COLO668 (cell line): ENCODE measurements around the gene ITCH.
A peak's percentile ranks its signal among the peaks of the same experiment; 100 is the strongest.
"Not testable (repeated sequence)": the region's sequence is repeated elsewhere in the genome, so short reads cannot be mapped to it uniquely, and the experiment has no call there.

Experiments
- DNase-seq: peaks from one replicate; lab custom pipeline; 2025; ENCODE audit not compliant: unreplicated experiment; lab: John Stamatoyannopoulos, UW

Gene ITCH

DNA sequence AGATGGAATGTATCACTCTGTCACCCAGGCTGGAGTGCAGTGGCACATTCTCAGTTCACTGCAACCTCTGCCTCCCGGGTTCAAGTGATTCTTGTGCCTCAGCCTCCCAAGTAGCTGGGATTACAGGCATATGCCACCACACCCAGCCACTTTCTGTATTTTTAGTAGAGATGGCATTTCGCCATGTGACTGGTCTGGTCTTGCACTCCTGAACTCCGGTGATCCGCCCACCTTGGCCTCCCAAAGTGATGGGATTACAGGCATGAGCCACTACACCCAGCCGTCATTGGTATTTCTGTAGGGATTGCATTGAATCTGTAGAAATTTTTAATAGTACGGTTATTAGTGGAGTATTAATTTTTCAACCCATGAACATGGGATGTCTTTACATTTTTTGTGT is 134.5 kb downstream of the ITCH start:
- DNase-seq: not testable (repeated sequence)

DNA sequence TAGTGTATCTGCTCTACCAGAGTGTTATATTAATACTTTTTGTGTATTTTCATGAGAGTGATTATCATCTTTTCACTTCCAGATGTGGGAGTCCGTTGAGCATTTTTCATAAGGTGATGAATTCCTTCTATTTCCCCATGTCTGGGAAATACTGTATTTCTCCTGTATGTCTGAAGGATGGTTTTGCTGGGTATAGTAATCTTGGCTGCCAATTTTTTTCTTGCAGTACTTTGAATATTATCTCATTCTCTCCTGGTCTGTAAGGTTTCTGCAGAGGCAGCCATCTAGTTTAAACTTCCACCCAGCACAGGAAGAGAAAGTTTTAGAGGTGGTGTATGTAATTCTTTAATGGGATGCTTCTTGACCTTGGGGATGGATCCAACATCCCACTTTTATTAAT is 137.8 kb downstream of the ITCH start:
- DNase-seq: no peak

DNA sequence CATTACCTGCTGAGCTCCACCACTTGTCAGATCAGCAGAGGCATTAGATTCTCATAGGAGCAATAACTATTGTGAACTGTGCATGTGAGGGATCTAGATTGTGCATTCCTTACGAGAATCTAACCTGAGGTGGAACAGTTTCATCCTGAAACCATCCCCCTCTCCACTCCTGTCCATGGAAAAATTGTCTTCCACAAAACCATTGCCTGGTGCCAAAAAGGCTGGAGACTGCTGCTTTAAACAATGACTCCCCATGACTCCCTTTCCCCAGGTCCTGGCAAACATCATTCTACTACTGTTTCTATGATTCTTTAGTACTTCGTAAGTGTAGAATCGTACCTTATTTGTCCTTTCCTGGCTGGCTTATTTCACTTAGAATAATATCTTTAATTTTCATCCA is 143.4 kb downstream of the ITCH start:
- DNase-seq: no peak

DNA sequence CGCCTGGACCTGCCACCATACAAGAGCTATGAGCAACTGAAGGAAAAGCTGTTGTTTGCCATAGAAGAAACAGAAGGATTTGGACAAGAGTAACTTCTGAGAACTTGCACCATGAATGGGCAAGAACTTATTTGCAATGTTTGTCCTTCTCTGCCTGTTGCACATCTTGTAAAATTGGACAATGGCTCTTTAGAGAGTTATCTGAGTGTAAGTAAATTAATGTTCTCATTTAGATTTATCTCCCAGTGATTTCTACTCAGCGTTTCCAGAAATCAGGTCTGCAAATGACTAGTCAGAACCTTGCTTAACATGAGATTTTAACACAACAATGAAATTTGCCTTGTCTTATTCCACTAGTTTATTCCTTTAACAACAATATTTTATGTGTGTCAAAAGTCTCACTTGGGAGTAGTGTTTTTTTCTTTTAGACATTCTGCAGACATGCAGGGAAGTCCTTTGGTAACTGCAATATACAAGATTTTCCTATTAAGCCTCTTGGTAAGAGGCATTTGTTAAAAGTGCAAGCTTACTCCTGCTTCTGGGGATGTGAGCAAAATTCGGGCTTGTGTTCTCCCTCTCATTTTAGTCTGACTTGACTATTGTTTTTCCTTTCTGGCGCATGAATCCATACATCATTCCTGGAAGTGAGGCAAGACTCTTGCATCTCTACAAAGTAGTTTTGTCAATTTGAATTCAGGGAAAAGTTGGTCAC is 144.8 kb downstream of the ITCH start:
- DNase-seq: no peak

DNA sequence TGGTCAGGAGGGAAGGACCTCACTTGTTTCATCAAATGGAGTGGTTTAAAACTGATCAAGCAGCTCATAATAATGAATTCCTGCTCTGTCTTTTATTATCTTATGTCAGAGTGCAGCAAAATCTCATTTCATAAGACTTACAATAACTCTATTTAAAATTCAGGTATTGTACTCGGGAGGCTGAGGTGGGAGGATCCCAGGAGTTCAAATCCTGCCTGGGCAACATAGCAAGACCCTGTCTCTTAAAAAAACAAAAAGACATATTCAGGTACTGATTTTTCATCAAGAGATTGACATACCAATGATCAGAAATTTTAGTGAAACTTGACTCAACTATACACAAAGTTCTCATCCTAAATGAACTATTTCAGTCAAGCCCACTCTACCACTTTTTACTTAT is 147.5 kb downstream of the ITCH start:
- DNase-seq: no peak

DNA sequence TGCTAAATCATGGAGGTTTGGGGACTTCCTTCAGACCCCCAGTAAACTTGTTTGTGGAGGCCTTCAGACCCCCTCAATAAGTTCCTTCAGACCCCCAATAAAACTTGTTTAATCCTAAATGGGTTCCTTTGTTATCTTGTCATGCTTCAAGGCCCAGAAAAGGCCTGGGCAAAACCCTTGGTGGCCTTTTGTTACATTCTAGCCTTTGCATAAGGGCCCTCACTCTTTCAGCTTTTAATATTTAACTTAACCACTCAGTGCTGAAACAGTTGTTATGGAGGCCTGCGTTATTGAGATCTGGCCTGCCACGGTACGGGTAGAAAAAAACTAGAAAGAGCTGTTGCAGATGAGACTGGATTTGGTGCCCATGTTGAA is 148.8 kb downstream of the ITCH start:
- DNase-seq: no peak

DNA sequence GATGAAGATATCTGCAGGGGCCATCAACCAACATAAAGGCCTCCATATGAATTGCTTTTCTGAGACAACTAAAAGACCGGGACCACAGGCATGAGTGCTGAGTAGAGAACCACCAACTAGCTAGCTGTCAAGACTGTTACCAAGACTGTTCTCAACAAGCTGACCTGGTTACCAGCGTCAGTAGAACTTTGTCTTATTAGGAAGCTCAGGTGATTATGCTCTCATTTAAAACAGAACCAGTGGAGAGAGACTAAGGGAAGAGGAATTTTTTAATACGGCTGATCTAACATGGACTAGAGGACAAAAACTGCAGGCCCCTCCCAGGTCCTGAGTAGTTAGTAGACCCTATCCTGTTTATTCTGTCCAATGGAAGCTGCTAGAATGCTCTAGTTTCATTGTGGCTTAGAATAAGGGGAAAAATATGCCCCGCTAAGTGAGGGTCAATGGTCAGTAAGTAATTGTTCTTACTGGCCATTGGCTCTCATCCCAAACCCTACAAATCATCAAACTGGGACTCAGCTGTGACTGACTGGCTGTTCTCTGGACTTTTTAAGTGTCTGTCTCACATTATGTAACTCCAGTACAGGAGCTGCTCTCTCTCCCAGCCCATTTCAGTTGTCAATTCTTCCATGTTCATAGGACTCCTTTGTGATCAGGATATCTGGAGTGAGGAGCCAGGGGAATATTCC is 149.3 kb downstream of the ITCH start:
- DNase-seq: no peak

DNA sequence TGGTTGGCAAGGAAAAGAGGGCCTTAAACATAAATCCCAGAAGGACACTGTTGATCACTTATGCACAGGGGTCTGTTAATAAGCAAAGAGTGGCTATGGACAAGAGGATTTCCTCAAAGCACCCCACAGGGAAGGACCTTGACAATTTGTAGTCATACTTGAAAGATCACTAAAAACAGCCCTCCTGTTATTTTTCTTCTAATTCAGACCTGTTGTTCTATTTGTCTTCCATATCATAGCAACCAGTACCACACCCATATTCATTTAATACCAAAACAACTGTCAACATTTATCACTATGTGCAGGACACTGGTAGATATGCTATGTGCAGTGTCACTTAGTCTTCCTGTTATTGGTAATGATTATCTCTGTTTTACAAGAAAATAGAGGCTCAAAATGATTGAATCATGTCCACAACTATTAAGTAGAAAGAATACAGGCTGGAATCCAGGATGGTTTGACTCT is 149.9 kb downstream of the ITCH start:
- DNase-seq: no peak

DNA sequence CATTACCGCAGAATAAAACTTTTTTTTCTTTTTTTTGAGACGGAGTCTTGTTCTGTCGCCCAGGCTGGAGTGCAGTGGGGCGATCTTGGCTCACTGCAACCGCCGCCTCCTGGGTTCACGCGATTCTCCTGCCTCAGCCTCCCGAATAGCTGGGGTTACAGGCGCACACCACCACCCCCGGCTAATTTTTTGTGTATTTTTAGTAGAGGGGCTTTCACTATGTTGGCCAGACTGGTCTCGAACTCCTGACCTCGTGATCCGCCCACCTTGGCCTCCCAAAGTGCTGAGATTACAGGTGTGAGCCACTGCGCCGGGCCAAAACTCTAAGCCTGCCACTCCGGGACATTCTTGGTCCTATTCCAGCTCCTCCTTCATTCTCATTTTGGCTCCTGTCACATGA is 151.0 kb downstream of the ITCH start:
- not testable (repeated sequence) for DNase-seq

DNA sequence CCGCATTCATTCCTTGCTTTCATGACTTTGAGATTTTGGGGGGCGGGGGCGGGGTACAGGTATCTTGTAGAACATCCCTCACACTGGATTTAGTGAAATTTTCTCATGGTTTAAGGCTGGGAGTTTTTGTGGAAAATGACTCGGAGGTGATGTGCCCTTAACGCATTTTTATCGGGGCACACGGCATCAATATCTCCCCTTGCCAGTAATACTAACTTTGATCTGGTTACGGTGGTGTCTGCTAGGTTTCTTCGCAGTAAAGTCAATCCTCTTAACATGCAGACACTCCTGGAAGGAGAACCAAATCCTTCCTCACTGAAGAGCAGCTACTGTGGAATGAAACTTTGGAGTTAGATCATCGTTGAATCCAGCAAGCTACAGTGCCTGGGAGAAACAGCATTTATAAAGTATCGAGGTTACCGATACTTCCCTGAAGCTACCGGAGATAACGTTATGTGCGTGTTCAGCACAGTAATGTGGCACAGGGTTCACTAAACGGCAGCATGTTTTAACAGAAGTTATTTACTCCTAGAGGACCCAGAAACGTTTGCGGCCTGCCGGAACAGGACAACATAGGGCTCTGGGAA is 151.9 kb downstream of the ITCH start:
- no peak for DNase-seq

DNA sequence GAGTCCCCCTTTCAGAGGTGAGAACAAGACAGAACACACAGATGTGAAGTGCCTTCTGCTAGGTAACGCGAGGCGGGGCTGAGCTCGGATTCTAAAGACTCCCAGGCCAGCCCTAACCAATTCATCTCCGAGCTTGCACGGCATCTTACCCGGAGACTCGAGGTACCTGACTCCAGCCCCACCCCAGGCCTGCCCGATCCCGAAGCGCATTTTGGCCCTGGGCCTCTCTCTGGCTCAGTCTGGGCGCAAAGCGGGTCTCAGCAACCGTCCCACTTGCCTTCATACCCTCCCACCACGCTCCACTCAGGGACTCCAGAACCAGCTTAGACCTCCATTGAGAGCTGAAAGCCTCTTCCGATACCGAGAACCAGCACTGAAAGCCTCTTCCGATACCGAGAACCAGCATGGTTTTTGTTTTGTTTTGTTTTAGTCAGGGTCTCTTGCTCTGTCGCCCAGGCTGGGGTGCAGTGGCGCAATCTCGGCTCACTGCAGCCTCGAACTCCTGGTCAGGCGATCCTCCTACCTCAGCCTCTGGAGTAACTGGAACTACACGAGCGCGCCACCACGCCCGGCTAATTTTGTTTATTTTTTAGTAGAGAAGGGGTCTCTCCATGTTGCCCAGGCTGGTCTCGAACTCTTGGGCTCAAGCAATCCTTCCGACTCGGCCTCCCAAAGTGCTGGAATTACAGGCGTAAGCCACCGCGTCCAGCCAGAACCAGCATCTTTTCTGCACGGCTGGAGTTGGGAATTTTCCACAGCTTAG is 152.6 kb downstream of the ITCH start:
- peak; percentile 82 for DNase-seq

DNA sequence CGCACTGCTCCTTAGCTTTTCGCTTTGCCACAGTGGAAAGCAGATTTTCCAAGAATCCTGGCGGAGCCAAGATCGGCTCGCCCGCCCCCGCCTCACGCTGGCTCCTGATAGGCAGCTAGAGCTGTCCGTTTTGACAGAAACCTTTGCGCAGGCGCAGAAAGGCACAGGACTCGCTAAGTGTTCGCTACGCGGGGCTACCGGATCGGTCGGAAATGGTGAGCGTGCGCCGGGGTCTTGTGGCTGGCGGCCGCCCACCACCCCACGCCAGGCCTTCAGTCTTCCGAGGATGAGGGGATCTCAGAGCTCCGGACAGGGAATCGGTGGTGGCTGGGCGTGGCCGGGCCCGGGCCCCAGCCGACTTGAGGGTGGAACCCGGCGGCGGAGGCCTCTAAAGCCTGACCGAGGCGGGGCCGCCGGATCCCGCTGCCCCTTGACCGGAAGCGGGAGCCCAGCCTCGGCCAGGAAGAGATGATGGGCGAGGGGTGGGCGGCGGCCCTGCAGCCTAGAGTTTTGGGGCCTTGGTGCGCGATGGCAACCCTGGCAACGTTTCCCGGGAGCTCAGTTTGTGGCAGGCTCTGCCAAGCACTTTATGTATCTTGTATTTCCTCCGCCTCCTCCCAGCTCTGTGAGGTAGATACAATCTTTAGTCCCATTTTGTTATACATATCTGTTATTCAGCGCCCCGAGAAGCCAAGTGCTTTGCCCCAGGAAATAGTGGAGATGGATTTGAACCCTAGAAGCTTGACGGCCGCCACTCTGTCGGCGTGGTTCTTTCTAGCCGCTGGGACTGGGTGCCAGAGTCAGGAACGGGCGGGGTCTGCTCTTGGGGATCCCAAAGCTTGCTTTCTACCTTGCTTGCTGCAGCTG is 153.4 kb downstream of the ITCH start, which contains the start of gene DYNLRB1:
Gene DYNLRB1 (plus strand): TSS at position 176 of the 867 bp plus-strand sequence. CDS start 37 bp downstream, at position 213.
- peak; percentile 97 for DNase-seq

DNA sequence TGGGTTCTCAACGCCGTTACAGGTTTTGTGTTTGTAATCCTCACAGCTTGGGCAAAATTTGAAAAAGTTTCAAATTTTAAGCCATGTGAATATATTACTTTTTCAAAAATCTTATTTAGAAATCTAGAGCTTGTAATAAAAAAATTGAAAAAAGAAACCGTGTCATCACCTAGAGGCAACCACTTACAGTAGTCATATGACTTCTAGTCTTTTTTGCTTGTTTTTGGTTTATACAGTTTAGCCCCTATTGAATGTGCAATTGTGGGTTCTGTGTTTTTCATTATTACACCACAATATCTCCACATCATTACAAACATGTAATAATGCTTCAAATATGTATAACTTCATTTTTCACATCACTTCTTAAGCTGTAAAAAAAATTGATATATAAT is 154.0 kb downstream of the ITCH start:
- no peak for DNase-seq

DNA sequence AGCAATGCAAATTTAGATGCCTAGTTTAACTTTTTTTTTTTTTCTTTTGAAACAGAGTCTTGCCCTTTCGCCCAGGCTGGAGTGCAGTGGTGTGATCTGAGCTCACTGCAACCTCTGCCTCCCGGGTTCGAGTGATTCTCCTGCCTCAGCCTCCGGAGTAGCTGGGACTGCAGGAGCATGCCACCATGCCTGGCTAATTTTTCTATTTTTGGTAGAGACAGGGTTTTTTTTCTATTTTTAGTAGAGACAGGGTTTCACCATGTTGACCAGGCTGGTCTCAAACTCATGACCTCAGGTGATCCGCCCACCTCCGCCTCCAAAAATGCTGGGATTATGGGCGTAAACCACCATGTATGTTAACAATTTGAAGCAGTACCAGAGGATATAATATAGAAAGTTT is 155.8 kb downstream of the ITCH start:
- DNase-seq: not testable (repeated sequence)

DNA sequence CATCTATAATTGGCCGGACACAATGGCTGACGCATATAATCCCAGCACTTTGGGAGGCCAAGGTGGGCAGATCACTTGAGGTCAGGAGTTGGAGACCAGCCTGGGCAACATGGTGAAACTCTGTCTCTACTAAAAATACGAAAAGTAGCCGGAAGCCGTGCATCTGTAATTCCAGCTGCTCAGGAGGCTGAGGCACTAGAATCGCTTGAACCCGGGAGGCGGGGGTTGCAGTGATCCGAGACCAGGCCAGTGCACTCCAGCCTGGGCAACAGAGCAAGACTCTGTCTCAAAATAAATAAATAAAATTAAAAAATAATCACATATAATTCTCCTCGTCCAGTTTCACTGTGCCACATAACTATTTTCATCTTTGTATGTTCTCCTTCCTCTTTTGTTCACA is 156.8 kb downstream of the ITCH start:
- DNase-seq: not testable (repeated sequence)

DNA sequence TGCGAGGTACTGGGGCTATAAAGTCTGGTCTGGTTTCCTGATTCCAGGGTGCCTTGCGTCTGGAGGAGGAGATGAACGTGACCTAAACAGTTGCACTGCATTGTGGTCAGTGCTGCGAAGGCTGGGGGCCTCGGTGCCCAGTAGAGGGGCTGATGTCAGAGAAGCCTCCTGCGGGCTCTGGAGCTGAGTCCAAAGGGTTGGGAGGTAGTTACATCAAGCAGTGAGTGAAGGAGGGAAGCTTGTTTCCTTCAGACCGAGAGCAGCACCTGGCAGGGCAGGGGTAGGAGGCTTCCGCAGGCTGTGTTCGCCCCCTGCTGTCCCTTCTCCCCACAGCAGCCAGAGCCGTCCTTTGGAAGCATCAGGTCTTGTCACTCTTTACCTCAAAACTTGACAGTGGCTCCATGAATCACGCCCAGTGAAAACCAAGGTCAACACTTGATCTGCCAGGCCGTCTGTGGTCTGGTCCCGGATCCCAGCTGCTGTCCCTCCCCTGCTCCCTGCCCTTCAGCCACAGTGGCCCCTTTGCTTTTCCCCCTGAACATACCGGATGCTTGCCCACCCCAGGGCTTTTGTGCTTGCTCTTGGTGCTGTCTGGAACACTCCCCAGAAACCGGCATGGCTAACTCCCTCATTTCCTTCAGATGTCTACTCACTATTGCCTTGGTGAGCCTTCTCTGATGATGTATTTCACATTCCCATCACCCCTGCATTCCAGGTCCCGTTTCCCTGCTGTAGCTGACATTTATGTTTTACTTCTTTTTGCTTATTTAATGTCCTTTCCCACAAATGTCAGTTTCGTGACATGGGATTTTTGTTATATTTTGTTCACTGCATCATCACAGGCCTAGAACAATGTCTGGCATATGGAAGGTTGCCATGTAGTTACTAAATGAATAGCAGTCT is 160.1 kb downstream of the ITCH start:
- peak; percentile 56 for DNase-seq

DNA sequence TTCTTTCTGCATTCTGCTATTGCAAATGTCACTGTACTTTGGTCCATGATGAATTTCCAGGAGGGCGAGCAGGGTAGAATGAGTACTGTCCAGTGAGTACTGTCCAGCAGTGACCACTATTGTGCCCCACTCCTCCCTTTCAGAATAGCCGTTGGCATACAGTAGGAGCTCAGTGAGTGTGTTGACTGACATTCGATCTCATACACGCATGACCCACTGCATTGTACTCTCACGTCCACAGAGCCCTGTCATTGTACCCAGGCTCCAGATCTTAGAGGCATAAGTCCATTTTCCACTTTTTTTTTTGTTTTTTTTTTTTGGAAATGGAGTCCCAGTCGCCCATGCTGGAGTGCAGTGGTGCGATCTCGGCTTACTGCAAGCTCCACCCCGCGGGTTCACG is 161.4 kb downstream of the ITCH start:
- DNase-seq: no peak

DNA sequence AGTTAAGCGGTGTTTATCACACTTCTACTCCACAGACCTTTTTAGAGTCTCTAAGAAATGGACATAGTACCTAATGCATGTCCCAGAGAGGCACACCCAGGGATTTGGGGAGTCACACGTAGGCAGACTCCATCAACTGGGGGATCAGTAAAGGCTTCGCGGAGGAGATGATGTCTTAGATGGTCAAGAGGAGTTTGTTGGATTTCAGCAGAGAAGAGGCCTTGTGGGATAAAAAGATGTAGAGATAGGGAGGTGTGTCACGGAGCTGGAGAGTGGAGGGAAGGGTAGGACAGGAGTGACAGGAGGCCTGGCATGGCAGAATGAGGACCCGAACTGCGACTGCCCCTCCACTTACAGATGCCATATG is 162.3 kb downstream of the ITCH start:
- no peak for DNase-seq

DNA sequence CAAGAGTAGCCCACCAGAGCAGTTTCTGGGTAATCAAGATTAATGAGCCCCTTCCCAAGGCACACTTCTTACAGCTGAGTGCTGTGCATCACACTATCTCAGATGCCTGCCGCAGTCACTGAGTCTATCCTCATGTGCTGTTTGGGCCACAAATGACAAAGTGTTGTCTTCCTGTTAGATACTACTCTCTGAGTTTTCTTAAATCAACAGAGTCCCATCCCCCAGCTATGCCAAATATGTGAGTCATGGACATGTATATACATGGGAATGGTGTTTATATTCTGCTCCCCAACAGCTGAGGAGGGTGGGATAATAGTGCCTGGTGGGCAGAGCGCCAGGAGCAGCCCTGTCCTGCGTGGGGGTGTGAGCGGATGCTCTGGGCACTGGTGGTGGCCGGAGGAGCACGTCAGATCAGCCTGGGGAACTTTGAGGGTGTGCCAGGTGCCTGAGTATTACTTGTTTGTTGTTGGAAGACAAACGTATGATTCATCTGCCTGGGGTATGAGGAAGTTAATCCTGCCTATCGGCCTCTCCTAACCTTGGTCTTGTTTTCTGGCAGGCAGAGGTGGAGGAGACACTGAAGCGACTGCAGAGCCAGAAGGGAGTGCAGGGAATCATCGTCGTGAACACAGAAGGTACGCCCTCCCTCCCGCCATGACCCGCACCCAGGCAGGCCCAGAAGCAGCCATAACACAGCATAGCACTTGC is 162.8 kb downstream of the ITCH start:
- peak; percentile 83 for DNase-seq
